GM18498 (cell line): ENCODE data around the gene SLC18B1.
"Not testable (repeated sequence)": the region's sequence is repeated elsewhere in the genome, so short reads cannot be mapped to it uniquely, and the experiment has no call there.

ENCODE experiments used
- ATAC-seq: cut with Tn5 transposase; IDR thresholded peaks from one replicate; pipeline ENCODE4 v1.9.1; 2021; ENCODE audit warnings: mild to moderate bottlenecking, moderate library complexity; ENCODE audit not compliant: unreplicated experiment

The SLC18B1 gene

GRCh38 chr6:132800656-132801055, 2.2 kb upstream of the SLC18B1 start:
- ATAC-seq: no peak

GRCh38 chr6:132798869-132799538, 567 bp upstream of the SLC18B1 start:
- ATAC-seq: peak; percentile 83

- no peak for ATAC-seq
These were observed 3.0 kb downstream of the SLC18B1 start for GRCh38 chr6:132795461-132795860.

DNA sequence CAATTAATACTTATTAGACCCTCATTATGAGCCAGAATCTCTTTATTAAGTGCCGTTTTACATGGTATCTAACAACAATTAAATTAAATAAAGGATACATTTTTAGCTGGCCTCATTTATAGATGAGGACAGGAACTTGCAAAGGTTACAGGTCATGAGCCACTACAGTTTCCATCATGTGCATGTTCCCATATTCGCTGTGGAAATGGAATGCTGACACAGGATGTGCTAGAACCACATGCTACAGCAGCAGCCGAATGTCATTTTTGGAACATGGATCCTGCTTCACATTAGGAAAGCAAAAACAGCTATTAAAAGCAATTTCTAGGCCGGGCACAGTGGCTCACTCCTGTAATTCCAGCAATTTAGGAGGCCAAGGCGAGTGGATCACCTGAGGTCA, 5.9 kb downstream of the SLC18B1 start:
- ATAC-seq: no peak

- ATAC-seq: no peak
These were observed 8.0 kb downstream of the SLC18B1 start for GRCh38 chr6:132790450-132790849.

- ATAC-seq: no peak
These were observed 9.1 kb downstream of the SLC18B1 start for GRCh38 chr6:132789396-132789776.

DNA sequence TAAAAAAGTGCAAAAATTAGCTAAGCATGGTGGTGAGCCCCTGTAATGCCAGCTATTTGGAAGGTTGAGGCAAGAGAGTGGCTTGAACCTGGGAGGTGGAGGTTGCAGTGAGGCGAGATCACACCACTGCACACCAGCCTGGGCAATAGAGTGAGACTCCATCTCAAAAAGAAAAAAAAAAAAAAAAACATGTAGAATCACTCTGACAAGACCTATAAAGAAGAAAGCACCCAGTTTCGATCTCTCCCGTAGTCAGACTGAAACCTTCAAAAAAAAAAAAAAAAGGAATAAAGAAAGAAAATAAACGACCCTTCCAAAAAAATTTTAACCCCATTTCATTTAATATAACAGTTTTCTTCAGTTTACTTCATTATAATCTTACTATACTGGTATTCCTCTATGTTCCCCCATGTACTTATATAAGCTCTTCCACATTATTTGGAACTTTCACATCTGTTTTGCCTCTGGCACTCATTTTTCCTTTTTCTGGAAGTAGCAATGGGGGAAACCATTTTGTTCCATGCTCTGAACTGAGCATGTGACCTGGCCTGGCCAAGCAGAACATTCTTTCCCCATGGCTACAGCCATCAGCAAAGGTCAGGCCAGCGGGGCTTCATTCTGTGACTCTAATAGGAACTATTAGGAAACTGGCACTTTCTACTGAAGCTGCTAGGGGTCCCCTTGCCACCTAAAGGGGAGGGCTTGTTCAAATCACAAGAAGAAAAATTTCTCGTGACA, 9.6 kb downstream of the SLC18B1 start:
- no peak for ATAC-seq

GRCh38 chr6:132785936-132786335, 12.5 kb downstream of the SLC18B1 start:
- no peak for ATAC-seq

GRCh38 chr6:132780770-132781371, 17.6 kb downstream of the SLC18B1 start:
- peak; percentile 62 for ATAC-seq

DNA sequence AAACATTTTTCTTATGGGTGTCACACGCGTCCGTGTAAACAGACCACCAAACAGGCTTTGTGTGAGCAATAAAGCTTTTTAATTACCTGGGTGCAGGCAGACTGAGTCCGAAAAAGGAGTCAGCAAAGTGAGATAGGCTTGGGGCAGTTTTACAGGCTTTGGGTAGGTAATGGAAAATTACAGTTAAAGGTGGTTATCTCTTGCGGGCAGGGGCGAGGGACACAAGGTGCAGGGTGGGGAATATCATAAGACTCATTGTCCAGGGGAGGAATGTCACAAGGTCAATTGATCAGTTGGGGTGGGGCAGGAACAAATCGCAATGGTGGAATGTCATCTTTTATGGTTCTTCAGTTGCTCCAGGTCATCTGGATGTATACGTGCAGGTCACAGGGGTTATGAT, 20.6 kb downstream of the SLC18B1 start:
- ATAC-seq: not testable (repeated sequence)

- ATAC-seq: peak; percentile 84
These were observed 30.4 kb downstream of the SLC18B1 start for GRCh38 chr6:132768051-132768517.

GRCh38 chr6:132765560-132765959, 32.9 kb downstream of the SLC18B1 start:
- ATAC-seq: no peak

GRCh38 chr6:132764370-132764769, 34.1 kb downstream of the SLC18B1 start:
- ATAC-seq: no peak

DNA sequence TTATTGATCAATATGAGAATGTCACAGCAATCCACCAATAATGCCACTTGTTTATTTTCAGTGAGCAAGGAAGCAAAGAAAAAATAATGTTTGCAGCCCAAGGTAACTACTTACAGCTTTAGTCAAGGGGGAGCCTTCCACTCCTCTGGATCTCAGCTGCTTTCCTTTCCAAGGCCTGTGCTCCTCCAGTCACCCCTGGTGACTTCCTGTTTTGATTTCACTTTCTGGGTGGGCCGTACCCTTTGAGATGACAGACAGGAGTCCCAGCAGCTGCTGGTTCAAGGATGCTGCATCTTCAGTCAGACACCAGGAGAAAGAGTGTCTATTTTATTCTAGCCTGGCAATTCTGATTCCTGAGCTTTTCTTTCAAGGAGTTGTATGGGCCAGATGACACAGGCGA, 35.2 kb downstream of the SLC18B1 start:
- ATAC-seq: peak; percentile 95

- peak; percentile 31 for ATAC-seq
These were observed 38.2 kb downstream of the SLC18B1 start for GRCh38 chr6:132760256-132760655.

GRCh38 chr6:132758689-132759088, 39.7 kb downstream of the SLC18B1 start:
- no peak for ATAC-seq

DNA sequence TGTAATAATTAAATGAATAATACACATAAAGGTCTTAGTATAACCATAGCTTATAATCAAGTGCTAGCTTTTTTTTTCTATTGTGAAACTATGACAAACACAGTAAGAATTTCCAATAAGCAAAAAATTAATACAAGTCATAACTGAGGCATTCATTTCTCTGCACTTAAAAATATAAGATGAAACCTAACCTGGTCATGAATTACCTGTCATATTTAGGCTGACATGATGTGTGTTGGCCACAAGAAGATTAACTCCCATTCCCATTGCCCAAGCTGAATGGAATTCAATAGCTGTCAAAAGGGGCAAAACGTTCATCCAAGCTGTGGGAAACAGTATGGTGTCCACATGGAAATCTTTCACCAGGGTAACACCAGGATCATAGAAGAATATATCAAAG, 46.2 kb downstream of the SLC18B1 start:
- no peak for ATAC-seq

DNA sequence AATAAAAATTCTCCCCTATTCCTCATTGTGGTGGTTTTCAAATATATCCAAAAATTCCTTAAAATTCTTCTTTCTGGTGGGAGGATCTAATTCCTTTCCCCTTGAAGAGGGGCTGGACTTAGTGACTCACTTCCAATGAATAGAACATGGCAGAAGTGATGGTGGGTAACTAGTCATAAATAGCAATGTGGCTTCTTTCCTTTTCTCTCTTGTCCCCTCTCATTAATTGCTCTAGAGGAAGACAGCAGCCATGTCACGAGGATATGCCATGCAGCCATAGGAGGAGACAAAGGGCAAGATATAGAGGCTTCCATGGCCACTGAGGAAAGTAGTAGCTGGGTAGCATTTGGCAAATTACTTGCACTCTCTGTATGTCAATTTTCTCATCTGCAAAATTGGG, 46.6 kb downstream of the SLC18B1 start:
- ATAC-seq: no peak

DNA sequence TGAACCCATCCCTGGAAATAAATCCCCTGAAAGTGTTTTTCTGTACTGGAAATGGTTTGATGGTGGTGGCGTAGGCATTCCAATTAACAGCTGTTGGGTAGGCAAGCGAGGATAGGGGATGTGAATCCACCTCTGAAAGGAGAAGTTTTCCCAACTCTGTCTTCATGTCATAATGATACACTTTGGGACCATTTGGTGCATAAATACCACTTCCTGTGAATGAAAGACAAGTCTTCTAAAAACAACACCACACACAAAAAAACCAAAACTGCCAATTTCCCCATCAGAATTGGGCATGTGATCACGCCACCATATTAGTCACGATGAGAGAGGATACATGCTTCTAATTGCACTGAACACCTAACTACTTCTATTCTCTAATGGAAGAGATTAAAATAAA, 47.1 kb downstream of the SLC18B1 start:
- peak; percentile 48 for ATAC-seq

DNA sequence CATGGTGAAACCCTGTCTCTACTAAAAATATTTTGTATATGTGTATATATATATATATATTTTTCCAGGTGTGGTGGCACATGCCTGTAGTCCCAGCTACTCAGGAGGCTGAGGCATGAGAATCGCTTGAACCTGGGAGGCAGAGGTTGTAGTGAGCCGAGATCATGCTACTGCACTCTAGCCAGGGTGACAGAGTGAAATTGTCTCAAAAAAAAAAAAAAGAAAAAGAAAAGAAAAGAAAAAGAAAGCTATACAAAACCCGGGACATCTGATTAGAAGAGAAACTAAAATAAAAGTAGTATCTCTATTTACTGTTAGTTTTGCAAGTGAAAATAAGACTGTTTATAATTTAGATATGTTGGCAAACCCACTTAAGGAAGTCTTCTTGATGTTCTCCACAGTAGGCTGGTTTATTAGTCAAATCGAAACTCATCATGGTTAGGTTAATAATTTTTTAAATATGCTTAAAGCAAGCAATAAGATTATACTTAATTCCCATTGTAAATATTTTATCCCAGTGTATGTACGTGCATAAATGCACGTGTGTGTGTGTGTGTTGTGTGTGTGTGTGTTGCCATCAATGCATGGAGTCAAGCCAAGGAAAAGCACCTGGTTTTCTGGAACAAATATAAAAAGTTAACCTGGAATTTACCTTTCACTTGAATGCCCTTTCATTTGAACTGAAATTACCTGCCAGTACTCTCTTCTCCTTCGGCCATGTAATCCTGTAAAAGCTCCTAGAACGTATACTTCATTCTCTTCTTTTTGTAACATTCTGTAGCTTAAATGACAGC, 47.8 kb downstream of the SLC18B1 start:
- peak; percentile 88 for ATAC-seq

DNA sequence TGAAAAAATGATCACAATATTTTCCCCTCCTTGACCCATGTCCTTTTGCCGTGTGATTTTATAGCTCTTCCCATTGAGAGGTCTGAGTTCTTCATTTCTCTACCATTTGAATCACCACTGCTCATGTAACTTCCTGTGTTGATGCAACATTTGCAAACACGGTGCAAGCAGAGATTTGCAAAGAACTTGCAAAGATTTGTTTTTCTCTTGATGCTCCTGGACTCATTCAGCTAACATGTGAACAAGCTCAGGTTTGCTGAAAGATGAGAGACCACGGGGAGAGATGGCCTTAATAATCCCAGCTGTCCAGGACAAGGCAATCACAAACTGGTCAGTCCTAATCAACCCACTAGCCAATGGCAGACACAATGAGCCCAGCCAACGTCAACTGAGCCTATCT, 49.3 kb downstream of the SLC18B1 start:
- no peak for ATAC-seq
